GM23248 (cell line): ENCODE measurements around the gene OOEP. TPM values are rescaled to one million over a fixed set of nuclear protein-coding genes. Genes with fewer than 3 reads are reported as not detected.

Experiments used
- DNase-seq: peaks from one replicate; pipeline ENCODE4 v3.0.0-alpha.2; 2015
- H2AFZ ChIP-seq: fragments of 200-600 bp; sonication (generic); 2 replicates; pipeline ENCODE4 v1.6.1; 2016; ENCODE audit warnings: antibody characterized with exemption
- H3F3A ChIP-seq: fragments of 200-600 bp; sonication (generic); 2 replicates; pipeline ENCODE4 v1.6.1; 2016; ENCODE audit warnings: mild to moderate bottlenecking, antibody characterized with exemption, mixed run types; ENCODE audit not compliant: insufficient read depth
- H3K27ac ChIP-seq: fragments of 200-600 bp; sonication (generic); 2 replicates; pipeline ENCODE4 v1.5.1; 2016; ENCODE audit warnings: mild to moderate bottlenecking
- H3K27me3 ChIP-seq: fragments of 200-600 bp; sonication (generic); replicated peaks from 2 replicates; pipeline ENCODE4 v1.6.1; 2016; ENCODE audit warnings: mild to moderate bottlenecking; ENCODE audit not compliant: insufficient read depth
- H3K36me3 ChIP-seq: fragments of 200-600 bp; sonication (generic); 2 replicates; pipeline ENCODE4 v1.6.1; 2016; ENCODE audit warnings: low read depth, mild to moderate bottlenecking
- H3K4me1 ChIP-seq: fragments of 200-600 bp; sonication (generic); 2 replicates; pipeline ENCODE4 v1.6.1; 2016; ENCODE audit warnings: mild to moderate bottlenecking; ENCODE audit not compliant: insufficient read depth
- H3K4me2 ChIP-seq: fragments of 200-600 bp; sonication (generic); one replicate; pipeline ENCODE4 v1.6.1; 2016; ENCODE audit warnings: mild to moderate bottlenecking; ENCODE audit not compliant: unreplicated experiment
- H3K4me3 ChIP-seq: fragments of 200-600 bp; sonication (generic); 2 replicates; pipeline ENCODE4 v1.5.1; 2016; ENCODE audit warnings: mild to moderate bottlenecking
- H3K79me2 ChIP-seq: fragments of 200-600 bp; sonication (generic); 2 replicates; pipeline ENCODE4 v1.6.1; 2016; ENCODE audit warnings: mild to moderate bottlenecking; ENCODE audit not compliant: insufficient read depth
- H3K9ac ChIP-seq: fragments of 200-600 bp; sonication (generic); 2 replicates; pipeline ENCODE4 v1.6.1; 2016; ENCODE audit warnings: mild to moderate bottlenecking
- H3K9me2 ChIP-seq: fragments of 200-600 bp; sonication (generic); 2 replicates; pipeline ENCODE4 v1.6.1; 2016; ENCODE audit warnings: mixed run types, mild to moderate bottlenecking, moderate library complexity; ENCODE audit not compliant: insufficient read depth
- H3K9me3 ChIP-seq: fragments of 200-600 bp; sonication (generic); one replicate; pipeline ENCODE4 v1.6.1; 2017; ENCODE audit warnings: low read depth
- H4K20me1 ChIP-seq: fragments of 200-600 bp; sonication (generic); 2 replicates; pipeline ENCODE4 v1.6.0; 2016; ENCODE audit not compliant: insufficient read depth
- EZH2 ChIP-seq: fragments of 200-600 bp; sonication (generic); IDR thresholded peaks from 2 replicates; pipeline ENCODE4 v1.6.1; 2018; ENCODE audit warnings: antibody characterized with exemption, mild to moderate bottlenecking; ENCODE audit not compliant: insufficient read depth, poor library complexity, severe bottlenecking
- EZH2phosphoT487 ChIP-seq: fragments of 200-600 bp; sonication (generic); IDR thresholded peaks from 2 replicates; pipeline ENCODE4 v1.6.1; 2018; ENCODE audit warnings: antibody characterized with exemption, moderate library complexity, mild to moderate bottlenecking, low read depth; ENCODE audit not compliant: insufficient read depth
- WGBS, 2 experiments: methylation state at CpG; one replicate each; pipeline ENCODE4 v1.1.6; 2015 to 2017; ENCODE audit warnings: low lambda C conversion rate in 2 of 2, low coverage in 1 of 2; ENCODE audit errors: missing lambda C conversion rate in 2 of 2; 5-methylcytosine and 5-hydroxymethylcytosine counted together
- in situ Hi-C: fragments of 300-500 bp; cut with MboI; formaldehyde crosslinking; loops from 2 replicates; pipeline ENCODE4 v1.15.0; 2020
- polyA plus RNA-seq: library from polyadenylated mRNA; unstranded; fragments of >200 nt; fragmentation: Nextera tagmentation; extraction: Ambion mirVana; gene quantifications from 2 replicates; pipeline ENCODE4 v1.2.1, GENCODE V29; 2016
- total RNA-seq: library from RNA; depleted of rRNA; stranded (reverse); fragments of >200 nt; shearing (Covaris generic); gene quantifications from 2 replicates; pipeline ENCODE4 v1.2.3, GENCODE V29; 2014

Gene OOEP
- total and polyA plus RNA-seq, 2 experiments from 2014 or later: not detected

DNA sequence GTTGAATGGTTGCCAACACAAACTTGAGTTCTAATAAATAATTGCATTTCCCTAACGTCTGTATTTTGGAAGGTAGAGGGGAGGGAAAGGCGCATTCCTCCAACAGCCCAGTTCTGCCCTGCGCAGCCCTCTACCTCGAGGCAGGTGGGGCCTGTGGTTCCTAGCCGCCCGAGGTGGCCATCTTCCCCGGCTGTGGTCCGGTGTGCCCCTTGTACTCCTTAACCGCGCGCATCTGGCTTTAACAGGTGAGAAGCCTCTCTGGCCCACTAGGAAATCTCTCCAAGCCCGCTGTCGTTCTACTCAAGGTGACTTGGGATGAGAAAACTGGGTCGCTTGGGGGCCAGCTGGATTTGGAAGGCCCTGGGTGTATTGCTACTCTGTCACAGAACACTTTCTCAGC, 5.6 kb downstream of the OOEP start:
- Histone ChIP-seq H3K79me2 (no peaks in the 10 kb centered on the region), H3F3A (no peaks in the 10 kb centered on the region), H3K9me2 (no peaks in the 10 kb centered on the region), H2AFZ (no peak overlapping the region), H3K27me3 (0 out of 2 replicates have a peak, but pooled peaks cover 5% of the 10 kb centered on the region), H3K4me3 (no peak overlapping the region), H3K9me3 (no peaks in the 10 kb centered on the region), H4K20me1 (no peaks in the 10 kb centered on the region), H3K4me1 (no peaks in the 10 kb centered on the region), H3K4me2 (no peak overlapping the region), H3K36me3 (no peaks in the 10 kb centered on the region), H3K27ac (no peak overlapping the region), H3K9ac (no peak overlapping the region)
- in situ Hi-C loops: no loop called here
- TF ChIP-seq EZH2phosphoT487 (no peak), EZH2 (no peak)
- DNase-seq: no peak
- WGBS, 2 experiments: 76 to 84% methylated on average over 13 to 14 of the region's 14 CpGs

DNA sequence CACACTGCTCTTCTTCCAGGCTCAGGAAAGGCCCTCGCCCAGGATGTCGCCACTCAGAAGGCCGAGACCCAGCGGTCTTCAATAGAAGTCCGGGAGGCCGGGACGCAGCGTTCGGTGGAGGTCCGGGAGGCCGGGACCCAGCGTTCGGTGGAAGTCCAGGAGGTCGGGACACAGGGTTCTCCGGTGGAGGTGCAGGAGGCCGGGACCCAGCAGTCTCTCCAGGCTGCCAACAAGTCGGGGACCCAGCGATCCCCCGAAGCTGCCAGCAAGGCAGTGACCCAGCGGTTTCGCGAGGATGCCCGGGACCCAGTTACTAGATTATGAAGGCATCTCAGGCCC, 6.2 kb downstream of the OOEP start:
- in situ Hi-C loops: no loop called here
- Histone ChIP-seq H3K4me1 (no peaks in the 10 kb centered on the region), H3K9ac (no peak overlapping the region), H3K36me3 (no peaks in the 10 kb centered on the region), H4K20me1 (no peaks in the 10 kb centered on the region), H3K9me2 (no peaks in the 10 kb centered on the region), H3K27me3 (0 out of 2 replicates have a peak, but pooled peaks cover 4% of the 10 kb centered on the region), H3K27ac (no peak overlapping the region), H3K79me2 (no peaks in the 10 kb centered on the region), H2AFZ (no peak overlapping the region), H3K4me2 (no peak overlapping the region), H3F3A (no peaks in the 10 kb centered on the region), H3K9me3 (no peaks in the 10 kb centered on the region), H3K4me3 (no peak overlapping the region)
- TF ChIP-seq EZH2phosphoT487 (no peak), EZH2 (no peak)
- WGBS, 2 experiments: 89 to 94% methylated on average over 23 of the region's 23 CpGs
- no peak for DNase-seq

DNA sequence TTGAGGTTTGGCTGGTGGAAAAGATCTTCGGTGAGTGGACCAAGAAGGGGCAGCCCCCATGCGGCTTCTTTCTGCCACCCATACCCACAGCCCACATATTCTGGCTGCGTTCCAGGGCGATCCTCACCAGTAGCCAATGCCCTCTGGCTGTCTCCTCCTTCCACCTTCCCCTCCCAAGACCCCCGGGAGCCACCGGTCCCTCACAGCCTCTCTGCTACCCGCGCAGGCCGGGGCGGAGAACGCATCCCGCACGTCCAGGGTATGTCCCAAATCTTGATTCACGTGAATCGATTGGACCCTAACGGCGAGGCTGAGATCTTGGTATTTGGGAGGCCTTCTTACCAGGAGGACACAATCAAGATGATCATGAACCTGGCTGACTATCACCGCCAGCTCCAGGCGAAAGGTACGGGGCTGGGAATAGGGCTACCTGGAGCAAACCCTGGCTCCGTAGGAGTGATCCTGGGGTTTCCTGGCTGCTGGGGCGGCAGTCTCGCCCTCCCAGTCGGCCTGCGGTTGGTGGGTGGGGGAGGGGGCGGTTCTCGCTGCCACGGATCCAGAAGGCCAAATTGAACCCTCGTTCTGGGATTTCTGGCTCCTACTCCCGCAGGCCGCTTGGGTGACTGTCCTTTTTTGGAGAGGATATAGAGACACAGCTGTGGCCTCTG, 6.7 kb downstream of the OOEP start:
- Histone ChIP-seq H3K4me1 (no peaks in the 10 kb centered on the region), H2AFZ (no peak overlapping the region), H3K9ac (no peak overlapping the region), H3K4me2 (no peak overlapping the region), H3K9me3 (no peaks in the 10 kb centered on the region), H3K36me3 (no peaks in the 10 kb centered on the region), H3K27me3 (no peaks in the 10 kb centered on the region), H3K79me2 (no peaks in the 10 kb centered on the region), H3K9me2 (no peaks in the 10 kb centered on the region), H4K20me1 (no peaks in the 10 kb centered on the region), H3F3A (no peaks in the 10 kb centered on the region), H3K4me3 (no peak overlapping the region), H3K27ac (no peak overlapping the region)
- 82 to 86% methylated on average over 30 to 31 of the region's 31 CpGs for WGBS, 2 experiments
- TF ChIP-seq EZH2 (no peak), EZH2phosphoT487 (no peak)
- in situ Hi-C loops: no loop called here
- no peak for DNase-seq

DNA sequence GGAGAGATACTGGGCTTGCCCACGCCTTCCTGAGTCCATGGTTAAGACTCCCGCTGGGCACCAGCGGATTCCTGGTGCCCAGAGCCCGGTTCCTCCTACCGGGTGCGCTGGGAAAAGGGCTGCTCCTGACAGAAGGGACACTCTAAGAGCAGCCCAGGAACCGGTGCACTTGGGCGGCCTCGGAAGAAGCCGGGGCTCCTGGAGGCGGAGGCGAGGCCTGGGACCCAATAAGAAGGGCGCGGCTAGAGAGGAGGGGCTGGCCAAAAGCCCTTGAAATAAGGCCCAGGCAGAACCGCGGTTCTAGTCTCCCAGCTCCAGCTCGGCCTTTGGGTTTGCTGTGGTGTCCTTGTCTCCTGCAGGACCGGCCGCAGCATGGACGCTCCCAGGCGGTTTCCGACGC, 7.3 kb downstream of the OOEP start, which contains the start of gene KHDC3L:
Gene KHDC3L, plus strand, starts transcription at position 301 of the 400 bp plus-strand sequence. Its CDS starts 72 bp downstream, at position 373.
- TF ChIP-seq EZH2phosphoT487 (no peak), EZH2 (no peak)
- no peaks in the 10 kb centered on the region for H3F3A ChIP-seq
- no peaks in the 10 kb centered on the region for H3K9me2 ChIP-seq
- H3K9ac ChIP-seq: no peak within 1 kb of the TSS
- DNase-seq: no peak
- H3K9me3 ChIP-seq: no peaks in the 10 kb centered on the region
- no peaks in the 10 kb centered on the region for H4K20me1 ChIP-seq
- in situ Hi-C loops: no loop called here
- WGBS, 2 experiments: 91 to 92% methylated on average over 23 of the region's 23 CpGs
- no peak within 1 kb of the TSS for H2AFZ ChIP-seq
- H3K27me3 ChIP-seq: no peaks in the 10 kb centered on the region
- H3K4me3 ChIP-seq: no peak within 1 kb of the TSS
- no peaks in the 10 kb centered on the region for H3K4me1 ChIP-seq
- H3K27ac ChIP-seq: no peak within 1 kb of the TSS
- no peaks in the 10 kb centered on the region for H3K36me3 ChIP-seq
- H3K79me2 ChIP-seq: no peaks in the 10 kb centered on the region
- no peak within 1 kb of the TSS for H3K4me2 ChIP-seq
